KMS-11 (cell line): Measurements from ENCODE around the gene OR7C2.

Source experiments
- H2AFZ ChIP-seq: fragments of 200-600 bp; sonication (generic); 2 replicates; pipeline ENCODE4 v1.6.1; 2016; ENCODE audit warnings: antibody characterized with exemption, mixed run types, low read depth
- H3K27ac ChIP-seq: fragments of 200-600 bp; sonication (generic); 2 replicates; pipeline ENCODE4 v1.6.1; 2016; ENCODE audit warnings: mild to moderate bottlenecking, mixed run types
- H3K27me3 ChIP-seq: fragments of 200-600 bp; sonication (generic); 2 replicates; pipeline ENCODE4 v1.6.1; 2017; ENCODE audit warnings: mild to moderate bottlenecking, low read depth, mixed run types, moderate library complexity; ENCODE audit not compliant: insufficient read depth
- H3K36me3 ChIP-seq: fragments of 200-600 bp; sonication (generic); 2 replicates; pipeline ENCODE4 v1.6.1; 2017; ENCODE audit warnings: mild to moderate bottlenecking, mixed run types; ENCODE audit not compliant: insufficient read depth
- H3K4me1 ChIP-seq: fragments of 200-600 bp; sonication (generic); 2 replicates; pipeline ENCODE4 v1.6.1; 2016; ENCODE audit warnings: mild to moderate bottlenecking, low read depth, mixed run types; ENCODE audit not compliant: poor library complexity, severe bottlenecking
- H3K4me2 ChIP-seq: fragments of 200-600 bp; sonication (generic); 2 replicates; pipeline ENCODE4 v1.7.0; 2016; ENCODE audit warnings: mild to moderate bottlenecking, mixed run types
- H3K4me3 ChIP-seq: fragments of 200-600 bp; sonication (generic); IDR thresholded peaks from 2 replicates; pipeline ENCODE4 v1.6.1; 2017; ENCODE audit warnings: low read depth, low read length, mixed read lengths; ENCODE audit not compliant: insufficient read depth
- H3K79me2 ChIP-seq: fragments of 200-600 bp; sonication (generic); 2 replicates; pipeline ENCODE4 v1.6.1; 2016; ENCODE audit warnings: low read depth, mixed run types; ENCODE audit not compliant: insufficient read depth
- H3K9ac ChIP-seq: fragments of 200-600 bp; sonication (generic); 2 replicates; pipeline ENCODE4 v1.6.1; 2016; ENCODE audit warnings: mild to moderate bottlenecking, mixed run types
- H4K20me1 ChIP-seq: fragments of 200-600 bp; sonication (generic); 2 replicates; pipeline ENCODE4 v1.6.1; 2016; ENCODE audit warnings: mild to moderate bottlenecking, mixed run types; ENCODE audit not compliant: insufficient read depth
- CTCF ChIP-seq: fragments of 200-600 bp; sonication (generic); conservative IDR thresholded peaks from 2 replicates; pipeline ENCODE4 v1.6.1; 2017; ENCODE audit warnings: low read depth, mild to moderate bottlenecking, antibody characterized with exemption, low read length, moderate library complexity, mixed read lengths

OR7C2 gene

GRCh38 chr19:14916848-14917247 is 24.4 kb upstream of the OR7C2 start:
- Histone ChIP-seq H4K20me1 (no peaks in the 10 kb centered on the region), H3K4me2 (no peak overlapping the region), H3K27me3 (peaks cover 3% of the 10 kb centered on the region; the same call in 1 of the 2 replicates), H3K4me3 (no peak overlapping the region), H3K27ac (no peak overlapping the region), H3K9ac (no peak overlapping the region), H3K4me1 (no peaks in the 10 kb centered on the region), H3K79me2 (no peaks in the 10 kb centered on the region), H2AFZ (no peak overlapping the region), H3K36me3 (no peaks in the 10 kb centered on the region)
- TF ChIP-seq CTCF: no peak

GRCh38 chr19:14933506-14933905 is 7.8 kb upstream of the OR7C2 start:
- no peaks in the 10 kb centered on the region for H4K20me1 ChIP-seq

DNA sequence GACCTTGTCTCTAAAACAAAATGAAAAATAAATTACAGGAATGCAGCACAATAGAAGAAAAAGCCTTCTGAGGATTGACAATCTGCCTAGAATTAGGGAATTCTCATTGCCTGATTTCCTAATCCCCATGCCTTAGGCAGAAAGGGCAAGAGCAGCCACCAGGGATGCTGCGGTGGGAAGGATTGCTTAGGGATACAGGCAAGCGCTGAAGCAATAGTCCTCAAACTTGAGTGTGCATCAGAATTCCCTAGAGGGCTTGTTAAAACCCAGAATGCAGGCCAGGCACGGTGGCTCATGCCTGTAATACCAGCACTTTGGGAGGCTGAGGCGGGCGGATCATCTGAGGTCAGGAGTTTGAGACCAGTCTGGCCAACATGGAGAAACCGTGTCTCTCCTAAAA is 1.0 kb upstream of the OR7C2 start:
- no peaks in the 10 kb centered on the region for H3K36me3 ChIP-seq
- no peaks in the 10 kb centered on the region for H3K79me2 ChIP-seq
- H3K4me2 ChIP-seq: no peak overlapping the region
- H3K27ac ChIP-seq: no peak overlapping the region
- no peak overlapping the region for H3K4me3 ChIP-seq
- no peak overlapping the region for H3K9ac ChIP-seq
- no peak for TF ChIP-seq CTCF
- H4K20me1 ChIP-seq: no peaks in the 10 kb centered on the region
- no peak overlapping the region for H2AFZ ChIP-seq
- H3K27me3 ChIP-seq: peaks cover 15% of the 10 kb centered on the region; the same call in 1 of the 2 replicates
- H3K4me1 ChIP-seq: no peaks in the 10 kb centered on the region

More at GRCh38 chr19:14933506-14933905, 7.8 kb upstream of the OR7C2 start:
- H3K27ac ChIP-seq: no peak overlapping the region
- H3K4me1 ChIP-seq: no peaks in the 10 kb centered on the region
- no peak for TF ChIP-seq CTCF
- H3K4me2 ChIP-seq: no peak overlapping the region
- H2AFZ ChIP-seq: no peak overlapping the region
- no peaks in the 10 kb centered on the region for H3K36me3 ChIP-seq
- H3K79me2 ChIP-seq: no peaks in the 10 kb centered on the region
- H3K9ac ChIP-seq: no peak overlapping the region
- H3K27me3 ChIP-seq: no peaks in the 10 kb centered on the region; the same call in 1 of the 2 replicates
- no peak overlapping the region for H3K4me3 ChIP-seq

DNA sequence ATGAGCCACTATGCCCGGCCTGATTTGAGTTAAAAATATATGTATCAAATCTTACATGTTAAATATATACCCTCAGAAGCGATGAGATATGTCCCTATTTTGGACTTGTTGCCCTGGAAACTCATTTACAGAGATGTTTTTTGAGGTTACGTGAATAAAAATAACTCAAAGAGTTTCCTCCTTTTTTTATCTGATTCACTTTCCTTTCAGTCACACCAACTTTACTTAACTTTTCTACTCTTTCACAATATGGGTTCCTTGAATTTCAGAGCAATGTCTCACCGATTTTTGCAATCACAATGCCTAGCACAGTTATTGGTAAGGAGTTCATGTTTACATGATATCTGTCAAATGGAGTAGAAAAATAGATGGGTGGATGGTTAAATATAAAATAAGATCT is 2.3 kb downstream of the OR7C2 start:
- Histone ChIP-seq H3K36me3 (no peaks in the 10 kb centered on the region), H2AFZ (no peak overlapping the region), H3K9ac (no peak overlapping the region), H3K27me3 (peaks cover 15% of the 10 kb centered on the region; the same call in 1 of the 2 replicates), H3K27ac (no peak overlapping the region), H4K20me1 (no peaks in the 10 kb centered on the region), H3K4me2 (no peak overlapping the region), H3K4me3 (no peak overlapping the region), H3K4me1 (no peaks in the 10 kb centered on the region), H3K79me2 (no peaks in the 10 kb centered on the region)
- TF ChIP-seq CTCF: no peak
